Nephron (organoid): ENCODE data around the gene RNF26.

Experiments
- H3K27ac Mint-ChIP-seq, 3 experiments: 2 replicates each; pipeline ENCODE4 v1.8.0; 2020; ENCODE audit warnings: mixed read lengths in 3 of 3, mild to moderate bottlenecking in 2 of 3, moderate library complexity in 1 of 3
- H3K27me3 Mint-ChIP-seq: 2 replicates; pipeline ENCODE4 v1.8.0; 2021; ENCODE audit warnings: low read depth, mild to moderate bottlenecking, moderate library complexity, mixed read lengths
- H3K36me3 Mint-ChIP-seq: 2 replicates; pipeline ENCODE4 v1.8.0; 2020; ENCODE audit warnings: low read depth, mixed read lengths
- H3K4me1 Mint-ChIP-seq: 2 replicates; pipeline ENCODE4 v1.8.0; 2020; ENCODE audit warnings: mixed read lengths
- H3K4me3 Mint-ChIP-seq, 3 experiments: 2 replicates each; pipeline ENCODE4 v1.8.0; 2020; ENCODE audit warnings: mild to moderate bottlenecking in 3 of 3, mixed read lengths in 3 of 3, moderate library complexity in 2 of 3
- H3K9me3 Mint-ChIP-seq: 2 replicates; pipeline ENCODE4 v1.8.0; 2020; ENCODE audit warnings: mixed read lengths
- TF ChIP-seq, protein P1 (sequence below), 3 experiments: fragments of 200-600 bp; sonication (generic); IDR thresholded peaks; one replicate each; pipeline ENCODE4 v1.5.0; 2021; ENCODE audit warnings: antibody characterized with exemption in 3 of 3; ENCODE audit not compliant: unreplicated experiment in 3 of 3

Gene RNF26

GRCh38 chr11:119356349-119357031 is 22.2 kb downstream of the RNF26 start:
- H3K27me3 Mint-ChIP-seq: peaks cover 35% of the 10 kb centered on the region
- H3K36me3 Mint-ChIP-seq: peaks cover 34% of the 10 kb centered on the region
- H3K27ac Mint-ChIP-seq: peak overlapping the region; percentile 11 to 81 (median 73)
- peaks cover 49% of the 10 kb centered on the region for H3K4me1 Mint-ChIP-seq
- peak overlapping the region; percentile 85 to 91 (median 90) for H3K4me3 Mint-ChIP-seq
- no peaks in the 10 kb centered on the region for H3K9me3 Mint-ChIP-seq
- TF ChIP-seq, protein P1, sequence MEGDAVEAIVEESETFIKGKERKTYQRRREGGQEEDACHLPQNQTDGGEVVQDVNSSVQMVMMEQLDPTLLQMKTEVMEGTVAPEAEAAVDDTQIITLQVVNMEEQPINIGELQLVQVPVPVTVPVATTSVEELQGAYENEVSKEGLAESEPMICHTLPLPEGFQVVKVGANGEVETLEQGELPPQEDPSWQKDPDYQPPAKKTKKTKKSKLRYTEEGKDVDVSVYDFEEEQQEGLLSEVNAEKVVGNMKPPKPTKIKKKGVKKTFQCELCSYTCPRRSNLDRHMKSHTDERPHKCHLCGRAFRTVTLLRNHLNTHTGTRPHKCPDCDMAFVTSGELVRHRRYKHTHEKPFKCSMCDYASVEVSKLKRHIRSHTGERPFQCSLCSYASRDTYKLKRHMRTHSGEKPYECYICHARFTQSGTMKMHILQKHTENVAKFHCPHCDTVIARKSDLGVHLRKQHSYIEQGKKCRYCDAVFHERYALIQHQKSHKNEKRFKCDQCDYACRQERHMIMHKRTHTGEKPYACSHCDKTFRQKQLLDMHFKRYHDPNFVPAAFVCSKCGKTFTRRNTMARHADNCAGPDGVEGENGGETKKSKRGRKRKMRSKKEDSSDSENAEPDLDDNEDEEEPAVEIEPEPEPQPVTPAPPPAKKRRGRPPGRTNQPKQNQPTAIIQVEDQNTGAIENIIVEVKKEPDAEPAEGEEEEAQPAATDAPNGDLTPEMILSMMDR (IDR thresholded peaks at IDR 0.05; ENCODE audit: unreplicated experiment in 3 of 3): peak; percentile 97 to 99 (median 98)

GRCh38 chr11:119357074-119357473 is 22.7 kb downstream of the RNF26 start:
- peaks cover 34% of the 10 kb centered on the region for H3K36me3 Mint-ChIP-seq
- peaks cover 32% of the 10 kb centered on the region for H3K27me3 Mint-ChIP-seq
- peaks cover 55% of the 10 kb centered on the region for H3K4me1 Mint-ChIP-seq
- peak overlapping the region; percentile 74 to 75 (median 75) for H3K4me3 Mint-ChIP-seq
- H3K27ac Mint-ChIP-seq: peak overlapping the region in 1 of 3 experiments; percentile 73
- TF ChIP-seq, protein P1 (IDR thresholded peaks at IDR 0.05; ENCODE audit: unreplicated experiment in 3 of 3): no peak
- no peaks in the 10 kb centered on the region for H3K9me3 Mint-ChIP-seq

- peak overlapping the region in 1 of 3 experiments; percentile 49 for H3K4me3 Mint-ChIP-seq
- H3K27me3 Mint-ChIP-seq: peaks cover 42% of the 10 kb centered on the region
- H3K36me3 Mint-ChIP-seq: peaks cover 34% of the 10 kb centered on the region
Measured at GRCh38 chr11:119359365-119360214, 25.3 kb downstream of the RNF26 start.

DNA sequence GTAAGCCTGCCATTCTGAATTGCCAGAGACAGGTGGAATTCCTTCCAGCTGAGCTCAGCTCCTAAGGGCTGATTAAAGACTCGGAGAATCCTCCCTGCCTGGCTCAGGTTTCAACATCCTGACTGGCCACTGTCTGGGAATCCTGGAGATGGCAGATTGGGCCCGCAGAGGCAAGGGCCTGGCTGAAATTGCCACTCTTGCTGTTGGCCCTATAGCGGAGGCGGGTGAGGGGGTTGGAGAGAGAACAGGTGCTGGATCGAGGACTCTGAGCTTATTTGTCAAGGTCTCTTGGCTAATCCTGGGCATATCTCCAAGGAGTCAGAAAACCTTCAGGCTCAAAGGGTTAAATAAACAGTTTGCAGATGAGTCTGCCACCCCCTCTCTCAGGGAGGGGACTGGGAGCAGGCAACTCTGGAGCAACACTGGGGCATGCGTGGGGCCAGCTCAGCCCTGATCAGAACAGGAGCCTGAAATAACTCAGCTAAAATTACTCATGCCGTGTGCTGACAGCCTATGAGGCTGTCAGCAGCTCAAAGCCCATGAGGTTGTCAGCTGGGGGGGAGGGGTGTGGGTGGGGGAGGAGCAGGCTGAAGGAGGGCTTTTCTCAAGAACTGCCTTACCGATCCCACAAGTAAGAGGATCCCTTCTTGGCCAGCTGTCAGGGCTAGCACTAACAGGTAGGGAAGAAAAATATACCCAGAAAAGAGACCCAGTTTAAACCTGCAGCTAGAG is 26.9 kb downstream of the RNF26 start:
- peaks cover 31% of the 10 kb centered on the region for H3K36me3 Mint-ChIP-seq
- H3K4me1 Mint-ChIP-seq: peaks cover 68% of the 10 kb centered on the region
- H3K9me3 Mint-ChIP-seq: no peaks in the 10 kb centered on the region
- TF ChIP-seq, protein P1 (IDR thresholded peaks at IDR 0.05; ENCODE audit: unreplicated experiment in 3 of 3): no peak
- peak overlapping the region; percentile 74 to 90 (median 83) for H3K27ac Mint-ChIP-seq
- H3K27me3 Mint-ChIP-seq: peaks cover 47% of the 10 kb centered on the region
- peak overlapping the region; percentile 77 to 87 (median 82) for H3K4me3 Mint-ChIP-seq

More at GRCh38 chr11:119359365-119360214, 25.3 kb downstream of the RNF26 start:
- Mint-ChIP-seq H3K27ac (peak overlapping the region; percentile 3 to 38 (median 21)), H3K4me1 (peaks cover 57% of the 10 kb centered on the region), H3K9me3 (no peaks in the 10 kb centered on the region)
- TF ChIP-seq, protein P1 (IDR thresholded peaks at IDR 0.05; ENCODE audit: unreplicated experiment in 3 of 3): no peak

- peaks cover 44% of the 10 kb centered on the region for H3K27me3 Mint-ChIP-seq
- no peaks in the 10 kb centered on the region for H3K9me3 Mint-ChIP-seq
- peaks cover 70% of the 10 kb centered on the region for H3K4me1 Mint-ChIP-seq
- TF ChIP-seq, protein P1 (IDR thresholded peaks at IDR 0.05; ENCODE audit: unreplicated experiment in 3 of 3): no peak
- peak overlapping the region; percentile 74 to 90 (median 83) for H3K27ac Mint-ChIP-seq
- peak overlapping the region; percentile 77 to 87 (median 82) for H3K4me3 Mint-ChIP-seq
- H3K36me3 Mint-ChIP-seq: peaks cover 27% of the 10 kb centered on the region
Measured at GRCh38 chr11:119361941-119362725, 27.8 kb downstream of the RNF26 start.
